GM12873 (cell line): ENCODE data around the gene PLA2G7.

Experiments used
- TF ChIP-seq, protein P1 (sequence below): IDR thresholded peaks from 2 replicates; pipeline ENCODE4 v1.5.1; 2012; ENCODE audit warnings: low read depth, mild to moderate bottlenecking, moderate library complexity, low read length, control low read depth; ENCODE audit not compliant: insufficient read depth; ENCODE audit errors: missing control alignments

The PLA2G7 gene

DNA sequence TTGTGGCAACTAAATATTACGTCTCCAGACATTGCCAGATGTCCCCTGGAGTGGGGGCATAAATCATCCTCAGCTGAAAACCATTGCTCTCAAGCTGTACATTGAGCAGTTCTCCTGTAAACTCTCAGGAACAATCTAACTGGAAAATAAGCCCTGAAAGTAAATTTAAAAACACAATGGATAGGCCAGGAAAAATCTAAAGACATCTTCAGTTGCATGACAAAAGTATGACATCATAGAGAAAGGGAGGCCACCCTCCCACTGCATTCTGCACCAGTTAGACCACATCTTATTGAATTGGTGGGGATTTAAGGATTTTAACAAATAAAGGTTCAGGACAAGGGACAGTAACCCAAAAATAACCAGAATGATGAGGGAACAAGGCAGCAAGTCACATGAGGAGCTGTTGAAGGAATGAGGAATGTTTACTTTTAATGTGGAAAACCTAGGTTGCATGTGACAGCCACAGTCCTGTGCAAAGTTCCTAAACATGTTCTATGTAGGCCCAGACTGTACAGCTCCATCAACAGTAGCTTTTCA, 5.3 kb downstream of the PLA2G7 start:
- TF ChIP-seq, protein P1, sequence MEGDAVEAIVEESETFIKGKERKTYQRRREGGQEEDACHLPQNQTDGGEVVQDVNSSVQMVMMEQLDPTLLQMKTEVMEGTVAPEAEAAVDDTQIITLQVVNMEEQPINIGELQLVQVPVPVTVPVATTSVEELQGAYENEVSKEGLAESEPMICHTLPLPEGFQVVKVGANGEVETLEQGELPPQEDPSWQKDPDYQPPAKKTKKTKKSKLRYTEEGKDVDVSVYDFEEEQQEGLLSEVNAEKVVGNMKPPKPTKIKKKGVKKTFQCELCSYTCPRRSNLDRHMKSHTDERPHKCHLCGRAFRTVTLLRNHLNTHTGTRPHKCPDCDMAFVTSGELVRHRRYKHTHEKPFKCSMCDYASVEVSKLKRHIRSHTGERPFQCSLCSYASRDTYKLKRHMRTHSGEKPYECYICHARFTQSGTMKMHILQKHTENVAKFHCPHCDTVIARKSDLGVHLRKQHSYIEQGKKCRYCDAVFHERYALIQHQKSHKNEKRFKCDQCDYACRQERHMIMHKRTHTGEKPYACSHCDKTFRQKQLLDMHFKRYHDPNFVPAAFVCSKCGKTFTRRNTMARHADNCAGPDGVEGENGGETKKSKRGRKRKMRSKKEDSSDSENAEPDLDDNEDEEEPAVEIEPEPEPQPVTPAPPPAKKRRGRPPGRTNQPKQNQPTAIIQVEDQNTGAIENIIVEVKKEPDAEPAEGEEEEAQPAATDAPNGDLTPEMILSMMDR = no peak

DNA sequence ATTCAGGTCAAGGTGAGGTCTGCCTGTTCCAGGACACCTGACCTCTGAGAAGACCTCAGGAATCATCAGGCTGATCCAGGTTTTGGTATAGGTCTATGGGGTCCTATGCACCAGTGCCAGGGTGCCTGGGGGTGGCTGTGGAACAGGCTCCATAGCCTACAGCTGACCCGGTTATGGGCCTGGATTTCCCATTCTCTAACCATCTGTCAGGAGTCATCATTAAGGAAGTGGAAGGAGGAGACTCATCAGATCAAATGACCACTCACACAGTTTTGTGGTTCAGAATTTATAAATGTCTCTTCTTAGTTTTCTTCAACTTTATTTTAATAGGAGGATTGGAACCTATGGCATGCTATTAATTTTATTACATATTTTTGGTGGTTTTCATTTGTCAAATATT, 14.8 kb downstream of the PLA2G7 start:
- TF ChIP-seq, protein P1 = no peak

DNA sequence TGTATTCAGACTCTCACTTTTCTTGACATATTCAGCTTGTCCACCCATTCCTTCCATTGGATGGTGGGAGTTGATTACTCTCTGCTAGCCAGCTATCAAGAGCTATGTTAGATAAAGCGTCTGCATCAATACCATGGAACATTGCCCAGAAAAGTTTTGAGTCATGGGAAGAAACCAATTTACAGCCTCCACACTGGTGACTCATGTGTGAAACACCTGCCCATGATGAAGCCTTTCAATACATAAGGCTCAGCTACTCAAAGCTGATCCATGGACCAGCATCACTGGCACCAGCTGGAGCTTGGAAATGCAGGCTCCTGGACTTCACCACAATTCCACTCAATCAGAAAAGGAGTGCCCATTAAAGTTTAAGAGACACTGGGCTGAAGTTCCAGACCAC, 16.1 kb downstream of the PLA2G7 start:
- TF ChIP-seq, protein P1 = no peak

DNA sequence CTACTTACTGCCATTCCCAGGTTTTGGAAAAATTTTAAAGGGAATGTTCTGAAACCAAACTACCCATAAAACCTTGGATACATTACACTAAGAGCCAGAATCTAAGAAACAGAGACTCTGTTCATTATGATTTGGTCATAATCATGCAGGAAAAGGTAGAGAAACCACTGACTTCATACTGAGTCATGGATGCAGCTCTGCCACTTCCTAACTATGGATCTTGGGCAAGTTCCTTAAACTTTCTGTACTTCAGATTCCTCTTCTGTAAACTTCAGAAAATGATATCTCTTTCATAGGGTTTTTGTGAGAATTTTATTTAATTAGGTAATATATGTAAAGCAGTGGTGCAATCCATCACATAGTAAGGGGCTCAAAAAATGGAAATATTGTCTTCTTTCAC, 20.0 kb downstream of the PLA2G7 start:
- TF ChIP-seq, protein P1 = no peak

DNA sequence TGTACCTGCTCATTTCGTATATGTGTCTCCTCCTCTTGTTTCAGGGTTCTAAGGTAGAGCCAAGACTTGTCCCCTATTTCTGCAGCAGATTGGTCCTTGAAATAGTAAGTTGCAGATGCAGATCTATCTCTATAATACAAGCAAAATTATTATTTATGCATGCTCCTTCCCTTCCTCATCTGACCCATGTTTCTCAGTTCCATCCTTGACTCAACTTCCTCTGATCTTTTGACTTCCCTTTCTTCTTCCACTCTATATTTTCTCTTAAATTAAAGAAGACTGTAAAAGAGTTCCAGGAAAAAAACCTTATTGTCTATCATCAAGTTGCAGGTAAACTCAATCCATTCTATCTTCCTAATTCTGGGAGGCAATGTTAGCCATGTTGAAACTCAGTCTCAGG, 23.7 kb downstream of the PLA2G7 start:
- TF ChIP-seq, protein P1 = no peak

DNA sequence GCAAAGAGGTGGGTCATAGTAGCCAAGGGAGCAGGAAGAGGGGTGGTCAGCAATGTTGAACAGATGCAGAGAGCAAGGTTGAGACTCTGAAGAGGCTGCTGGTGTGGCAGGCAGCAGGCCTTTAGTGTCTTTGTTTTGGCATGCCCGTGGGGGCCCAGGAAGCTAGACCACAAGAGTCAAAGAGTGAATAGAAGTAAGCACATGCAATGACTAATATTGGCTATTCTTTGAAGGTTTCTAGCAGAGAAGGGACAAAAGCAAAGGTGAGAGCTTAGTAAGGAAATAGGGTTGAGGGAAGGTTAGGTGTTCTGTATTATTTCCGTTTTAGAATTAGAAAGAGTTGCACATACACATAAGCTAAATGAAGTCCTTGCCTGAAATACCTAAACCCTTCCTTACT, 28.7 kb downstream of the PLA2G7 start:
- TF ChIP-seq, protein P1 = no peak

DNA sequence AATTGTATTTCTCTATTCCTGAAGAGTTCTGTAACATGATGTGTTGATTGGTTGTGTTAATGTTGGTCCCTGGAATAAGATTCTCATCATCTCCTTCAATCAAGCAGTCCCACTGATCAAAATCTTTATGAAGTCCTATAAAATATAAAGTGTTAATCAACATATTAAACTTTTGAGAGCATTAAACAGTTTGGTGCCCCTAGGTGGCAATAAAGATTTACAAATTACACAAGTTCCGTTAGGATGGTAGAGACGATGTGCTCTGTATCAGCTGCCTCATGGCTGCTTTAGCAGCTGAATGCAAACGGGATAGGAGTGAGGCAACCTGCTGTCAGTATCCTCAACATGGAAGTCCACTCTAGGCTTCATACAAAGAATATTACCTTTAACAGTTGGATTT, 30.6 kb downstream of the PLA2G7 start:
- TF ChIP-seq, protein P1 = peak; percentile 4
